DOHH2 (cell line): ENCODE data around the gene FRMPD4.

Source experiments
- H3F3A ChIP-seq: fragments of 200-600 bp; sonication (generic), shearing (Covaris generic); 2 replicates; pipeline ENCODE4 v1.6.0; 2016; ENCODE audit warnings: antibody characterized with exemption, mild to moderate bottlenecking; ENCODE audit not compliant: control insufficient read depth, insufficient read depth
- H3K27ac ChIP-seq: fragments of 200-600 bp; sonication (generic); 2 replicates; pipeline ENCODE4 v1.5.1; 2014; ENCODE audit warnings: low read depth, mild to moderate bottlenecking, low read length, moderate library complexity
- H3K27me3 ChIP-seq: fragments of 200-600 bp; sonication (generic); 2 replicates; pipeline ENCODE4 v1.6.1; 2014; ENCODE audit warnings: mild to moderate bottlenecking, low read length, mixed read lengths; ENCODE audit not compliant: control insufficient read depth
- H3K36me3 ChIP-seq: fragments of 200-600 bp; sonication (generic); 2 replicates; pipeline ENCODE4 v1.6.1; 2014; ENCODE audit warnings: mild to moderate bottlenecking, low read length, moderate library complexity, mixed read lengths; ENCODE audit not compliant: control insufficient read depth
- H3K4me1 ChIP-seq: fragments of 200-600 bp; sonication (generic); 2 replicates; pipeline ENCODE4 v1.6.1; 2014; ENCODE audit warnings: mild to moderate bottlenecking, low read length, mixed read lengths; ENCODE audit not compliant: control insufficient read depth
- H3K4me2 ChIP-seq: fragments of 200-600 bp; sonication (generic); 2 replicates; pipeline ENCODE4 v1.6.0; 2014; ENCODE audit warnings: mild to moderate bottlenecking, low read length, moderate library complexity
- H3K4me3 ChIP-seq: fragments of 200-600 bp; sonication (generic); 2 replicates; pipeline ENCODE4 v1.5.1; 2014; ENCODE audit warnings: mild to moderate bottlenecking, low read length, mixed read lengths
- H3K79me2 ChIP-seq: fragments of 200-600 bp; sonication (generic); 2 replicates; pipeline ENCODE4 v1.6.1; 2014; ENCODE audit warnings: mild to moderate bottlenecking, low read length, mixed read lengths; ENCODE audit not compliant: control insufficient read depth
- H3K9me2 ChIP-seq: fragments of 200-600 bp; sonication (generic); replicated peaks from 2 replicates; pipeline ENCODE4 v1.6.1; 2014; ENCODE audit warnings: mild to moderate bottlenecking, low read length, mixed read lengths; ENCODE audit not compliant: control insufficient read depth
- H3K9me3 ChIP-seq: fragments of 200-600 bp; sonication (generic); 2 replicates; pipeline ENCODE4 v1.6.1; 2014; ENCODE audit warnings: antibody characterized with exemption, low read length, mixed read lengths; ENCODE audit not compliant: control insufficient read depth, insufficient read depth
- H4K20me1 ChIP-seq: fragments of 200-600 bp; sonication (generic); 2 replicates; pipeline ENCODE4 v1.6.0; 2014; ENCODE audit warnings: low read depth, mild to moderate bottlenecking, antibody characterized with exemption, low read length, moderate library complexity; ENCODE audit not compliant: control insufficient read depth, insufficient read depth
- CTCF ChIP-seq: fragments of 200-600 bp; sonication (generic); IDR thresholded peaks from one replicate; pipeline ENCODE4 v1.5.1; 2014; ENCODE audit warnings: antibody characterized with exemption, mild to moderate bottlenecking, low read depth, low read length; ENCODE audit not compliant: poor library complexity, severe bottlenecking
- EZH2phosphoT487 ChIP-seq: fragments of 200-600 bp; sonication (generic); IDR thresholded peaks from 2 replicates; pipeline ENCODE4 v1.6.1; 2017; ENCODE audit warnings: borderline replicate concordance, mild to moderate bottlenecking, antibody characterized with exemption, low read length, moderate library complexity, mixed read lengths

The FRMPD4 gene

DNA sequence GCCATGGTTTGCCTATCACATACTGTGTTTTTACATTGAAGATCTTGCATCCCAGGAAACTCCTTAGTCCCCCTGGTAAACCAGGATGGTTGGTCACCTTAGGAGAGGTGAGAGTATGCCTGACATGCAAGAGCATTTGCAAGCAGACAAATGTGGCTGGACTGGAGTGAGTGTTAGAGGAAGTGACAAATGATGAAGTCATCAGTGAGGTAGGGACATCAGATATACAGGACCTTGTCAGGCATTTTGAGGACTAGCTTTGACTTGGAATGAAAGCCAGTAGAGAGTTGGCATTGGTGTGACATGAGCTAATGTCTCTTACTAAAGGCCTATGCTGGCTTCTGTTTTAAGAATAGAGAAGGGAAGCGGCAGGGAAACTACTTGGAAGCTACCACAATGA, 124.9 kb downstream of the FRMPD4 start:
- Histone ChIP-seq H3K9me2 (no peaks in the 10 kb centered on the region), H3K4me3 (no peak overlapping the region), H4K20me1 (no peaks in the 10 kb centered on the region), H3K27ac (no peak overlapping the region), H3K79me2 (no peaks in the 10 kb centered on the region), H3K4me1 (no peaks in the 10 kb centered on the region), H3K9me3 (no peaks in the 10 kb centered on the region), H3K36me3 (no peaks in the 10 kb centered on the region), H3F3A (no peaks in the 10 kb centered on the region), H3K4me2 (no peak overlapping the region), H3K27me3 (no peaks in the 10 kb centered on the region)
- no peak for TF ChIP-seq EZH2phosphoT487
- TF ChIP-seq CTCF, result no peak

DNA sequence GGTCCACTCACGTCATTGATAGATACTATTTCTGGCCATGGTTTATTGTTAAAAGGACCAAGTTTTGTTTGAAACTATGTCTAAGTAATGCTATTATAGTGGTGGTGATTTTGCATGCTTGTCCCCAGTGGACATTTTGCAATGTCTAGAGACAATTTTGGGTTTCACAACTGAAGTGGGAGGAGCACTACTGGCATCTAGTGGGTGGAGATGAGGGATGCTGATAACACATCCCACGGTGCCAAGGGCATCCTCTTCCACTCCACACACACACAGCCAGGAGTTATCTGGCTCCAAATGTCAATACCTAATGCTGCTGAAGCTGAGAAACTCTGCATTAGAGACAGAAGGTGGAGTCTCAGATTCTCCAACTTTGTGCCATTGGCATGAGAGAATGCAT, 131.2 kb downstream of the FRMPD4 start:
- Histone ChIP-seq H3F3A (no peaks in the 10 kb centered on the region), H3K4me2 (no peak overlapping the region), H3K36me3 (no peaks in the 10 kb centered on the region), H3K27ac (no peak overlapping the region), H3K4me1 (no peaks in the 10 kb centered on the region), H3K4me3 (no peak overlapping the region), H3K79me2 (no peaks in the 10 kb centered on the region), H3K9me2 (no peaks in the 10 kb centered on the region), H4K20me1 (no peaks in the 10 kb centered on the region), H3K9me3 (no peaks in the 10 kb centered on the region), H3K27me3 (no peaks in the 10 kb centered on the region)
- TF ChIP-seq EZH2phosphoT487, result no peak
- TF ChIP-seq CTCF, result no peak

DNA sequence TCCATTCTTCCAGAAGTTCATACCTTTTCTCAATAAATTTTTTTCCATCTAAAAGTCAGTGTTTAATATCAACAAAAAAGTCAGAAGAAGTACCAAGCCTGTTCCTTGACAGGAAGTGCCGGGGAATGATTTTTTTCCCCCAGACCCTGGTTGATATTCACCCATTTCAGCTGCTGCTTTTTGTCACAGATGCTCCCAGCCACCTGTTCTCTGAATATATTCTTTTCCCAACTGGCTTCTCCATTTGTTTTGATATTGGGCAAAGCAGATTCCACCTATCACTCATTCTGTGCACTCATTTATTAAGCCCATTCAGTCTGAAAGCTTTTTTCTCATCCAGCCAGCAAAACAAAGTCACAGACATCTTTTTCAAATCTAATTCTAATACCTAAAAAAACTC, 139.9 kb downstream of the FRMPD4 start:
- no peaks in the 10 kb centered on the region for H3K9me3 ChIP-seq
- no peaks in the 10 kb centered on the region for H3F3A ChIP-seq
- no peak overlapping the region for H3K27ac ChIP-seq
- H4K20me1 ChIP-seq, result no peaks in the 10 kb centered on the region
- H3K27me3 ChIP-seq, result no peaks in the 10 kb centered on the region
- H3K9me2 ChIP-seq, result no peaks in the 10 kb centered on the region
- H3K36me3 ChIP-seq, result no peaks in the 10 kb centered on the region
- no peaks in the 10 kb centered on the region for H3K4me1 ChIP-seq
- H3K79me2 ChIP-seq, result no peaks in the 10 kb centered on the region
- TF ChIP-seq EZH2phosphoT487 (no peak), CTCF (no peak)
- no peak overlapping the region for H3K4me2 ChIP-seq
- no peak overlapping the region for H3K4me3 ChIP-seq

DNA sequence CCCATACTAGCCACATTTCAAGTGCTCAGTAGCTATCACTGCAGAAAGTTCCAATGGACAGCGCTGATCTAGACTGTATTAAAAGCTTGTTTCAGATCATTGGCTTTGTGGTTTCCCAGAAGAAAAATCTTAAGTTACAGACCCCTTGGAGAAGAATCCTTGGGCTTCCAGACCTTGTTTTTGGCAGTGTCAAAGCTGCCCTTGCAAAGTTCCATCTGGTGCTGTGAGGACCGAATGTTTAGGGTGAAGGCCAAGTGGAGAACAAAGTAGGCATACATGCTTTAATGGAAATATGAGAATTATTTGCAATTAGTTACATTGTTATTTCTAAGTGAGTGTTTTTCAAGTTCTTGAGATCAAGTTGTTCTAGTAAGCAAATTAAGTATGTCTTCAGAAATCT, 144.7 kb downstream of the FRMPD4 start:
- Histone ChIP-seq H3K27ac (no peak overlapping the region), H3K79me2 (no peaks in the 10 kb centered on the region), H3K4me1 (no peaks in the 10 kb centered on the region), H3K4me3 (no peak overlapping the region), H4K20me1 (no peaks in the 10 kb centered on the region), H3K27me3 (no peaks in the 10 kb centered on the region), H3K9me3 (no peaks in the 10 kb centered on the region), H3K4me2 (no peak overlapping the region), H3K36me3 (no peaks in the 10 kb centered on the region), H3K9me2 (no peaks in the 10 kb centered on the region), H3F3A (no peaks in the 10 kb centered on the region)
- TF ChIP-seq CTCF, result no peak
- TF ChIP-seq EZH2phosphoT487, result no peak
